Stimulated activated CD8-positive, alpha-beta memory T cell treated with anti-CD3 and anti-CD28 coated beads, Interleukin-15, amount 100 ng/mL, for 1 hour (primary cell): ENCODE data around the gene HHATL.

Experiments used
- DNase-seq: peaks from one replicate; pipeline ENCODE4 v3.0.0-alpha.2; 2020; ENCODE audit warnings: low read depth

HHATL gene

GRCh38 chr3:42698216-42698910 lies 4.2 kb downstream of the HHATL start:
- no peak for DNase-seq

GRCh38 chr3:42697289-42698051 lies 5.1 kb downstream of the HHATL start:
- DNase-seq: no peak

GRCh38 chr3:42696356-42697288 lies 6.0 kb downstream of the HHATL start:
- no peak for DNase-seq

GRCh38 chr3:42694366-42694765 lies 8.2 kb downstream of the HHATL start:
- no peak for DNase-seq

- no peak for DNase-seq
These were observed 9.1 kb downstream of the HHATL start for GRCh38 chr3:42693530-42693930.

- no peak for DNase-seq
These were observed 9.7 kb downstream of the HHATL start for GRCh38 chr3:42692667-42693529.

GRCh38 chr3:42691816-42692666 lies 10.6 kb downstream of the HHATL start:
- no peak for DNase-seq

- DNase-seq: no peak
These were observed 11.6 kb downstream of the HHATL start for GRCh38 chr3:42690766-42691680.

- DNase-seq: no peak
These were observed 12.4 kb downstream of the HHATL start for GRCh38 chr3:42690191-42690590.

GRCh38 chr3:42689421-42690014 lies 13.1 kb downstream of the HHATL start:
- no peak for DNase-seq

- no peak for DNase-seq
These were observed 13.8 kb downstream of the HHATL start for GRCh38 chr3:42688487-42689420.

GRCh38 chr3:42688016-42688415 lies 14.6 kb downstream of the HHATL start:
- DNase-seq: no peak

- DNase-seq: no peak
These were observed 15.6 kb downstream of the HHATL start for GRCh38 chr3:42686832-42687650.

GRCh38 chr3:42685891-42686820 lies 16.4 kb downstream of the HHATL start:
- no peak for DNase-seq

- DNase-seq: no peak
These were observed 17.2 kb downstream of the HHATL start, which contains the start of gene KLHL40 for GRCh38 chr3:42685363-42685881. Gene KLHL40, plus strand, starts transcription at chr3:42685537. Its CDS starts 82 bp downstream, at chr3:42685619.
